Measurements from ENCODE around the gene SNORC.
A peak's percentile ranks its signal among the peaks of the same experiment; 100 is the strongest.
"Not testable (repeated sequence)": the region's sequence is repeated elsewhere in the genome, so short reads cannot be mapped to it uniquely, and the experiment has no call there.

SNORC gene

GRCh38 chr2:232846055-232846454 is 24.0 kb upstream of the SNORC start:
- no peaks in the 10 kb centered on the region for H3K27me3 ChIP-seq (ENCODE audit: insufficient read depth, poor library complexity, severe bottlenecking)
- no peak for TF ChIP-seq CTCF (IDR thresholded peaks at IDR 0.05; ENCODE audit: poor library complexity, severe bottlenecking)
- H3K4me1 ChIP-seq (ENCODE audit: insufficient read depth, poor library complexity, severe bottlenecking) = no peaks in the 10 kb centered on the region
- no peak overlapping the region for H3K4me3 ChIP-seq (ENCODE audit: severe bottlenecking)
- no peak overlapping the region for H3K27ac ChIP-seq (ENCODE audit: poor library complexity, severe bottlenecking)
- DNase-seq (ENCODE audit: low spot score) (no peak), ATAC-seq (ENCODE audit: low read depth) (no peak)
- H3K36me3 ChIP-seq (ENCODE audit: low read depth) = peaks cover 93% of the 10 kb centered on the region
- no peaks in the 10 kb centered on the region for H3K9me3 ChIP-seq (ENCODE audit: severe bottlenecking)

GRCh38 chr2:232850039-232850438 is 20.0 kb upstream of the SNORC start:
- H3K27me3 ChIP-seq (ENCODE audit: insufficient read depth, poor library complexity, severe bottlenecking) = no peaks in the 10 kb centered on the region
- no peak overlapping the region for H3K27ac ChIP-seq (ENCODE audit: poor library complexity, severe bottlenecking)
- H3K4me1 ChIP-seq (ENCODE audit: insufficient read depth, poor library complexity, severe bottlenecking) = peaks cover 11% of the 10 kb centered on the region
- DNase-seq (ENCODE audit: low spot score) (no peak), ATAC-seq (ENCODE audit: low read depth) (no peak)
- H3K4me3 ChIP-seq (ENCODE audit: severe bottlenecking) = no peak overlapping the region
- H3K9me3 ChIP-seq (ENCODE audit: severe bottlenecking) = no peaks in the 10 kb centered on the region
- H3K36me3 ChIP-seq (ENCODE audit: low read depth) = peaks cover 77% of the 10 kb centered on the region
- TF ChIP-seq CTCF (IDR thresholded peaks at IDR 0.05; ENCODE audit: poor library complexity, severe bottlenecking) = no peak

- not testable (repeated sequence) for H3K4me3 ChIP-seq (ENCODE audit: severe bottlenecking); H3K9me3 ChIP-seq (ENCODE audit: severe bottlenecking); H3K27me3 ChIP-seq (ENCODE audit: insufficient read depth, poor library complexity, severe bottlenecking); H3K27ac ChIP-seq (ENCODE audit: poor library complexity, severe bottlenecking); ATAC-seq (ENCODE audit: low read depth); DNase-seq (ENCODE audit: low spot score)
- peaks cover 75% of the 10 kb centered on the region for H3K36me3 ChIP-seq (ENCODE audit: low read depth)
- peaks cover 13% of the 10 kb centered on the region for H3K4me1 ChIP-seq (ENCODE audit: insufficient read depth, poor library complexity, severe bottlenecking)
Measured at GRCh38 chr2:232852081-232852480, 18.0 kb upstream of the SNORC start.

GRCh38 chr2:232852676-232853075 is 17.4 kb upstream of the SNORC start:
- H3K9me3 ChIP-seq (ENCODE audit: severe bottlenecking) = no peaks in the 10 kb centered on the region
- H3K27ac ChIP-seq (ENCODE audit: poor library complexity, severe bottlenecking) = peak overlapping the region; percentile 29
- TF ChIP-seq CTCF (IDR thresholded peaks at IDR 0.05; ENCODE audit: poor library complexity, severe bottlenecking) = no peak
- ATAC-seq (ENCODE audit: low read depth) (no peak), DNase-seq (ENCODE audit: low spot score) (no peak)
- no peak overlapping the region for H3K4me3 ChIP-seq (ENCODE audit: severe bottlenecking)
- peaks cover 75% of the 10 kb centered on the region for H3K36me3 ChIP-seq (ENCODE audit: low read depth)
- H3K27me3 ChIP-seq (ENCODE audit: insufficient read depth, poor library complexity, severe bottlenecking) = no peaks in the 10 kb centered on the region
- peaks cover 13% of the 10 kb centered on the region for H3K4me1 ChIP-seq (ENCODE audit: insufficient read depth, poor library complexity, severe bottlenecking)

- H3K27ac ChIP-seq (ENCODE audit: poor library complexity, severe bottlenecking) = peak overlapping the region; percentile 29
- peaks cover 13% of the 10 kb centered on the region for H3K4me1 ChIP-seq (ENCODE audit: insufficient read depth, poor library complexity, severe bottlenecking)
- no peaks in the 10 kb centered on the region for H3K27me3 ChIP-seq (ENCODE audit: insufficient read depth, poor library complexity, severe bottlenecking)
- no peaks in the 10 kb centered on the region for H3K9me3 ChIP-seq (ENCODE audit: severe bottlenecking)
- TF ChIP-seq CTCF (IDR thresholded peaks at IDR 0.05; ENCODE audit: poor library complexity, severe bottlenecking) = no peak
- DNase-seq (ENCODE audit: low spot score) (peak; percentile 82), ATAC-seq (ENCODE audit: low read depth) (peak; percentile 63)
- H3K36me3 ChIP-seq (ENCODE audit: low read depth) = peaks cover 77% of the 10 kb centered on the region
- no peak overlapping the region for H3K4me3 ChIP-seq (ENCODE audit: severe bottlenecking)
Measured at GRCh38 chr2:232854082-232854481, 16.0 kb upstream of the SNORC start.

All from RWPE2 (cell line).